Ramos (cell line): ENCODE measurements around the gene RPP25L.

ENCODE experiments used
- in situ Hi-C: fragments of 300-500 bp; cut with MboI; formaldehyde crosslinking; loops from one replicate; pipeline ENCODE4 v1.14.3; 2022; ENCODE audit warnings: low sequenced_read_pairs; ENCODE audit not compliant: unreplicated experiment

The RPP25L gene

GRCh38 chr9:34612788-34613390 lies 992 bp upstream of the RPP25L start:
- in situ Hi-C loops, result no loop called here

- in situ Hi-C loops, result no loop called here
These were observed 566 bp downstream of the RPP25L start for GRCh38 chr9:34611251-34611810.

GRCh38 chr9:34610434-34611206 lies 1.3 kb downstream of the RPP25L start:
- in situ Hi-C loops, result no loop called here

DNA sequence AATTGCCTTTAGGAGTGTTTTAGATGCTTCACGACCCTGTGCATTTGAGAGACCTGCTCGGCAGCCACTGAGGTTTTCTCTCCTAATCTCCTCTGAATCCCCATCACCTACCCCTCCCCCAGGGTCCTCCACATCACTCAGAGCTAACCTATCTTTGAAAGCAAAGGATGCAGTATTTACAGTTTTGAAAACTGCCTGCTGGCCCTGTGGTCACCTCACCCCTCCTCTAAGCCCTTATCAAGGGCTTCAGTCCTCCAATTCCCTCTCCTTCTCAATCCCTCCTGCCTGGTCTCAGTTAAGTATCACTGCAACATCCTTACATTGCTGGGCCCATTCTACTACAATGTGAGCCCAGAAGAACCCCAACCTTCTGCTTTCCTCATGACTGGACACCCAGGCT lies 4.6 kb downstream of the RPP25L start:
- in situ Hi-C loops, result no loop called here

- in situ Hi-C loops, result no loop called here
These were observed 5.0 kb downstream of the RPP25L start for GRCh38 chr9:34606905-34607304.

- in situ Hi-C loops, result no loop called here
These were observed 5.7 kb downstream of the RPP25L start for GRCh38 chr9:34606190-34606589.

DNA sequence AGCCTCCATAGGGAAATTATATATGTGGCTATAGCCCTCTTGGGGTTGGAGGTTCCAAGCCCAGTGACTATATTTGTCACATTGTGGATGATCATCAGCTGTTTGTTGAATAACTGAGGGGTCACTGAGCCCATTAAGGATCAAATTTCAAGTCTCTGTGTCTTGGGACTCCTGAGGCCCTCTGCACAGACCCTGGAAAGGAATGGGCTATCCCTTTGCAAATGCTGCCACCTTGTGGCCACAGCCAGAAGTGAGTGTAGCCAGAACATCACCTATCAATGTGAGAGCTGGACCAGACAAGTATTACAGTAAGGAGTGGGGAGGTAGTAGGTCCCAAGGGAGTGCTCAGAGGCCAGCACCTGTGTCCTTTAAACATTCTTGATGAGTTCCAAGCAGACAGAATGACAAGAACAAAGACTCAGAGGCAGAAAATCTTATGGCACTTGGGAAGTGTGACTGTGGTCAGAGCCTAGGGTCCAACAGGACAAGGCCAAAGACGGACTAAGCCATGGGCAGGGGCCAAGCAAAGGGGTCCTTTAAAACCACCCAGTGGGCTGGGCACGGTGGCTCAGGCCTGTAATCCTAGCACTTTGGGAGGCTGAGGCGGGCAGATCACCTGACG lies 8.2 kb downstream of the RPP25L start:
- in situ Hi-C loops, result no loop called here

DNA sequence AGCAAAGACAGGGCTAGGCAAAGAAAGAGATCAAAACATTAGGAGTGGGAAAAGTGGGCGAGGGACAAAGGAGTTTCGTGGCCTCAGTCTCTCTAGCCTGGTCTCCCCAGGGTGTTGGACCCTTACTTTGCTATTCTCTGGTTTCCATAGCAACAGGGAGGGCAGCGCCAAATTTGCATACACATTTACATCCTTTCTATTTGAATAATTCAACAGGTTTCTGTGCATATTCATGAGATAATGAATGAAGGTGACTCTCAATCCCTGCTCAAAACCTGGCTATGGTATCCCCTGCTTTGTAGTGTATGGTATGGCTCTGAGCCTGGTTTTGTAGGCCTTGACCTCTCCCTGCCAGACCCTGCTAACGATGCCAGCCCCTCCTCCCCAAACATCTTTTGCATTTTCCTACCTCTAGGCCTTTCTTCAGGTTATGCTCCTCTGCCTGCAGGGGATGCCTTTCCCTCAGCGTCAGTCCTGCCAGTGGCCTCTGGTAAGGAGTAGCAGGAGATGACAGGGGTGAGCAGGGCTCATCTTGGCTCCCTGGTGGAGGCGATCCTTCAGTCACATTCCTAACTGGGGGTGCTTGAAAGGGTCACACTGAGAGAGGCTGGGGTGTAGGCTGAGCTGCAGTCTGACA lies 9.8 kb downstream of the RPP25L start:
- in situ Hi-C loops, result no loop called here

- in situ Hi-C loops, result no loop called here
These were observed 11.0 kb downstream of the RPP25L start for GRCh38 chr9:34600908-34601307.

DNA sequence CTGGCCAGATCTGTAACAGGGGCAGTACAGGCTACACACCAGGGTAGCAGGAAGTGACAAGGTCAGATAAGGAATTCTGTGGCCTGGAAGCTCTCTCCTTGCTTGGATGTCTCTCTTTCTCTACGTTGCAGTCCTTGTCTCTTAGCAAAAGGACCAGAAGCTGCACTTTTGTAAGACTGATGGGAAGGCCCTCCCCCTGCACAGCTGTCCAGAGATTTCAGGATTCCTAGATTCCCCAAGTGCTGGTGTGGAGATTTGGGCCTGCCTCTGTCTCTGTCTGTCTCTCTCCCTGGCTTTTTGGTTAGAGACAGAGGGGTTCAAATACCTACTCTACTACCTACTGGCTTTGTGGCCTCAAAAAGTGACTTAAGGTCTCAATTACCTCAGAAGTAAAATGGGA lies 12.4 kb downstream of the RPP25L start:
- in situ Hi-C loops, result loop anchor here (25.0 kb wide), 1 partner anchor 162 kb away; no protein-coding TSS in a partner anchor

DNA sequence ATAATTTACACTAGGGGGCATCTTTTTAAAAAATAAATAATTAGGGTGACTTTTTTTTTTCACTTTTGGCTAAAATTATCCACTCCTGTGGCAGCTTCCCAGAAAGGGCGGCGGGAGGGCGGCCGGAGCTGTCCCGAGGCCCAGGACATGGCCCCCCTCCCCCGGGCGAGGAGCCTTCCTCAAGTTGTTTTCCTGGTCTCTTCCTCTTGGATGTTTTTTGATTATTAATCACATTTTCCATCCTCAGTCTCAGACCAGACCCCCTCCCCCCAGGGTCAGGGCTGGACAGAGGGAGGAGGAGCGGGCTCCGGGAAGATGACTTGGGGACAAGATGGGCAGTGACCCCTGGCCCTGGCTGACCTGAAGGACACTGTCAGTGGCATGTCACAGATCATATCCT lies 17.7 kb downstream of the RPP25L start:
- in situ Hi-C loops, result loop anchor here (25.0 kb wide), 1 partner anchor 157 kb away; no protein-coding TSS in a partner anchor

GRCh38 chr9:34592895-34593601 lies 18.8 kb downstream of the RPP25L start:
- in situ Hi-C loops, result loop anchor here (25.0 kb wide), 1 partner anchor 156 kb away; no protein-coding TSS in a partner anchor

GRCh38 chr9:34591917-34592866 lies 19.7 kb downstream of the RPP25L start:
- in situ Hi-C loops, result loop anchor here (25.0 kb wide), 1 partner anchor 155 kb away; no protein-coding TSS in a partner anchor

GRCh38 chr9:34591248-34591916 lies 20.5 kb downstream of the RPP25L start:
- in situ Hi-C loops, result loop anchor here (25.0 kb wide), 1 partner anchor 154 kb away; no protein-coding TSS in a partner anchor

- in situ Hi-C loops, result loop anchor here (25.0 kb wide), 1 partner anchor 153 kb away; no protein-coding TSS in a partner anchor
These were observed 21.3 kb downstream of the RPP25L start for GRCh38 chr9:34590381-34591247.

DNA sequence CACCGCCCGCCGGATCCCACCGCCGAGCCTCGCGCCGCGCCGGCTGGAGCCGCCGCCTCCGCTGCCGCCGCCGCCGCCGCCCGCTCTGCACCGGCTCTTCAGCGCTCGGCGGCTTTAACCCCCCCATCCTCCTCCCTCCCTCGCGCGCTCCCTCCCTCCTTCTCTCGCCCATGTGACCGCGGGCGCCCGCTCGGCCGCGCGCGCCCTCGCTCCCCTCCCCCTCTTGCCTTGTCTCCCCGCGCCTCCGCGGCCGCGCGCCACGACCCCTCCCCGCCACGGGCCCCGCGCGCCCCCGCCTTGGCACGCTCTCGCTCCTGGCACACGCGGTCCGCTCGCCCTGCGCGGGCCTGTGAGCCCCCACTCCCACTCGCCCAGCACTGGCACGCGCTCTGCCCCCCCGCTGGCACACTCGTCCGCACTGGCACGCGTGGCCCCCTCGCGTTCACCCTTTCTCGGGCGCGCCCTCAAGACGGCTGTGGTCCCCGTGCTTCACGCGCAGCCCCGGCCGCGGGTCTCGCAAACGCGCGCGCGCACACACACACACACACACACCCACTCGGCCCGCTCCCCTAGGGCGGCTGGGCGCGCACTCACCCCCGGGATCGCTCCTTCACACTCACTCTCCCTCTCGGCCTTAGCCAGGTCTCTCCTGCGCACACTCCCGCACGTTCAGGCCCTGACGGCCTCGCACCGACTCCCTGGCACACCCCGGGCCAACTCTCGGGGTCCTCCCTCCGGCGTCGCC lies 22.1 kb downstream of the RPP25L start, which contains the start of gene CNTFR:
Gene CNTFR (minus strand): TSS at position 89 of the 745 bp plus-strand sequence. CDS start 20,743 bp downstream, outside the sequence.
- in situ Hi-C loops, result loop anchor here (25.0 kb wide), 1 partner anchor 153 kb away; no protein-coding TSS in a partner anchor
